Activated T-cell treated with anti-CD3 and anti-CD28 coated beads for 1 hour (primary cell): ENCODE data around the gene EXD1.
"Not testable (repeated sequence)": the region's sequence is repeated elsewhere in the genome, so short reads cannot be mapped to it uniquely, and the experiment has no call there.

Experiments used
- DNase-seq: peaks from one replicate; pipeline ENCODE4 v3.0.0-alpha.2; 2020; ENCODE audit warnings: low read depth

EXD1 gene, protein sequence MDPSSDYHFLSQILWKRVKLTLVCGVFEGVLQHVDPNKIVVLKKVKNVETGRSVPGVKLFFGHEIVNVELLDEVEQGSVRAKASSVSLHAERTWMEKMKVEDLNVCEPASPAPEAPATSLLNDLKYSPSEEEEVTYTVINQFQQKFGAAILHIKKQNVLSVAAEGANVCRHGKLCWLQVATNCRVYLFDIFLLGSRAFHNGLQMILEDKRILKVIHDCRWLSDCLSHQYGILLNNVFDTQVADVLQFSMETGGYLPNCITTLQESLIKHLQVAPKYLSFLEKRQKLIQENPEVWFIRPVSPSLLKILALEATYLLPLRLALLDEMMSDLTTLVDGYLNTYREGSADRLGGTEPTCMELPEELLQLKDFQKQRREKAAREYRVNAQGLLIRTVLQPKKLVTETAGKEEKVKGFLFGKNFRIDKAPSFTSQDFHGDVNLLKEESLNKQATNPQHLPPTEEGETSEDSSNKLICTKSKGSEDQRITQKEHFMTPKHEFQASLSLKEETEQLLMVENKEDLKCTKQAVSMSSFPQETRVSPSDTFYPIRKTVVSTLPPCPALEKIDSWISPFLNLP

DNA sequence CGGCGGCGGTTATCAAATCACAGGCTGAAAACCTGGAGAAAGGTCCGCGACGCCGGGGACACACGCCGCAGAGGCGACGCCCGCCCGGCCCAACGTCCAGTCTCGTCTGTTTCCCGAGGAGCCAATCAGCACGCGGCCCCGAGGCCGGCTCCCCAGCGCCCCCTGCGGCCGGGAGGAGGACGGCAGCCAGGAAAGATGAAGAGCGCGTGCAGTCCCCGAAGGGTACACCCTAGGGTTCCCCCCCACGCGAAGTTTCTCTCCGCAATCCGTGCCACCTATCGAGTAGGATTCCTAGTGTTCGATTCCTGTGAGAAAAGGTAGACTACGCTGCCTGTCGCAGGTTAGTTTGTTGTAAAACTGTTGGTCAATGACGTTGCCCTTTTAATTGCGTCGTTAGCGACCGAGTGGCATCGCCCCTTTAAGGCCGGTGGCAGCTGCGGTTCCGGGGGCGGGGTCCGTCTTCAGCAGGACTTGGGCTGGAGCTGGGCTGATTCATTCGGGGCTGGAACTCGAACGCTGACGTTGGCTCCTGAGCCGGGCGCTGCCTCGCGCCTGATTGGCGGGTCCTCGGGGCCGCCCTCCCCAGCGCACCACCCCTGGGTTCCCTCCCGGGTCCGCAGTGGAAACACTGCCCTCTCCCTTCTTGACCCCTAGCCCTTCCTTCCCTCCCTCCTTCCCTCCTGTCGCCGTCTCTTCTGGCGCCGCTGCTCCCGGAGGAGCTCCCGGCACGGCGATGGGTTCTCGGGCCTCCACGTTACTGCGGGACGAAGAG is at the start of gene EXD1, which contains the start of gene CHP1:
Gene EXD1 (minus strand): TSS at position 108 of the 772 bp plus-strand sequence. CDS start 4,182 bp downstream, outside the sequence.
Gene CHP1 (plus strand): TSS at position 619 of the 772 bp plus-strand sequence. CDS start 115 bp downstream, at position 734.
- peak; percentile 90 for DNase-seq

GRCh38 chr15:41279535-41280283 is 49.2 kb upstream of the EXD1 start:
- no peak for DNase-seq

DNA sequence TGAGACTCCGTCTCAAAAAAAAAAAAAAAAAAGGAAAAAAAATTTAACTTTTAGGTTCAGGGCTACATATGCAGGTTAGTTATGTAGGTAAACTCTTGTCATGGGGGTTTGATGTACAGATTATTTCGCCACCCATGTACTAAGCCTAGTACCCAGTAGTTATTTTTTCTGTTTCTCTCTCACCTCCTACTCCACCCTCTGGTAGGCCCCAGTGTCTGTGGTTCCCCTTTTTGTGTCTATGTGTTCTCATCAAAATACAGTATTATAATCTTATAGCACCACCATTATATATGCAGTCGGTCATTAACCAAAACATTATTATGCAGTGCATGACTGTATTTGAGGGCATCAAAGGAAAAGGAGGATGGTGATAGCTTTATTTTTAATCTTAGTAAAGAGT is 47.8 kb upstream of the EXD1 start:
- DNase-seq = no peak

DNA sequence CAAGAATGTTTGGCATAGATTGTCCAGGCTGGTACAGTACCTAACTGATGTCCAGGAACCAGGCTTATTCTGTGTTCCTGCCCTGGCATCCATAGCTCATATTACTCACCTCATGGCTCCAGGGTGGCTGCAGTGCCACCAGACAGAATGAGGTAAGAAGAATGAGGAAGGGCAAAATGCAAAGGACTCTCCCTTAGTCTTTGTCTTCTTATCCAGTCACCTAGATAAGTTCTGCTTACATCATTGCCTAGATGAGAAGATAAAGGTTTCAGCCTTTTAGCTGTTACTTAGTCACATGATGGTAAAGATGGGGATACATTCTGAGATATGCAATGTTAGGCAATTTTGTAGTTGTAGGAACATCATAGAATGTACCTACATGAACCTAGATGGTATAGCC is 46.3 kb upstream of the EXD1 start:
- DNase-seq = no peak

DNA sequence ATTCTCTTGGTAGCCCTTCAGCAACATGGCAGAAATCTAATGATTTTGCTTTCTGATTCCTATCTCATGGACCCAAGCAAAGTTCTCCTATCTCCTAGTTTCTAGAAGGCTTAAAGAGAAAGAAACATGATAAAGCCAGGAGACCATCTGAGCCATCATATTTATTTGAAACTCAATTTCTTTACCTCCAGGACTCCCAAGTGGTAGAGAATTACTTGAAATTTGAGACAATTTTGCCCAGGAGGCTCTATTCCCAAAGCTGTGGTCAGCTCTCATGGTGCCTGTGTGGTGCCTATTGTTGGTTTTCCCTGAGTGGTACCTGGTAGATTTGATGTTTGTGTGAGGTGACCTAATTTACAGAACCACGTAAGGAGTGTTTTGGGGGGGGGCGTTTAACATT is 39.3 kb upstream of the EXD1 start:
- no peak for DNase-seq

DNA sequence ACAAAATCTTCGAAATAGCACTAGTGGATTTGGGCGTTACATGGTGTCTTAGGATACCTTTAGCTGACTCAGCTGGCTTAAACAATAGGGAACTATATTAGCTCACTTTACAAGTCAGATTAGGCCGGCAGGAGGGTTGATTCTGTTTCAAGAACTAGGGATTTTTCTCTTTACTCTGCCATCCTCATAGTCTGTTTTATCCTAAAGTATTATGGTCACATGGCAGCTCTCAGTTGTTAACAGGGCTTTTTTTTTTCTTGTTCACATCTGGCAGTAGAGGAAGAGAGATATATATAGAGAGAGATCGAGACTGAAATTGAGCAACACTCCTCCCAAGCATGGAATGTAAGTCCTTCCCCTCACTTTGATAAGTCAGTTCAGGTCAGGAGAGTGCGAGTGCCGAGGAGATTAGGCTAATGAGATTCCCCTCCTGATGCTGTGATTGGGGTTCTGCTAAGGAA is 33.4 kb upstream of the EXD1 start:
- no peak for DNase-seq

GRCh38 chr15:41262571-41262970 is 32.0 kb upstream of the EXD1 start:
- no peak for DNase-seq

DNA sequence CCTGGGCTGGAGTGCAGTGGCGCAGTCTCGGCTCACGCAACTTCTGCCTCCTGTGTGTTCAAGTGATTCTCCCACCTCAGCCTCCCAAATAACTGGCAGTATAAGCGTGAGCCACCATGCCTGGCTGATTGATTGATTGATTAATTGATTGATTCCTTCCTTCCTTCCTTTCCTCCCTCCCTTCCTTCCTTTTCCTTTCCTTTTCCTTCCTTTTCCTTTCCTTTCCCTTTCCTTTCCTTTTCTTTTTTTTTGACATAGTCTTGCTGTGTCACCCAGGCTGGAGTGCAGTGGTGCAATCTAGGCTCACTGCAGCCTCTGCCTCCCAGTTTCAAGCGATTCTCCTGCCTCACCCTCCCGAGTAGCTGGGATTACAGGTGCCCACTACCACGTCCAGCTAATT is 30.4 kb upstream of the EXD1 start:
- not testable (repeated sequence) for DNase-seq

GRCh38 chr15:41259546-41260189 is 29.1 kb upstream of the EXD1 start:
- DNase-seq = no peak

DNA sequence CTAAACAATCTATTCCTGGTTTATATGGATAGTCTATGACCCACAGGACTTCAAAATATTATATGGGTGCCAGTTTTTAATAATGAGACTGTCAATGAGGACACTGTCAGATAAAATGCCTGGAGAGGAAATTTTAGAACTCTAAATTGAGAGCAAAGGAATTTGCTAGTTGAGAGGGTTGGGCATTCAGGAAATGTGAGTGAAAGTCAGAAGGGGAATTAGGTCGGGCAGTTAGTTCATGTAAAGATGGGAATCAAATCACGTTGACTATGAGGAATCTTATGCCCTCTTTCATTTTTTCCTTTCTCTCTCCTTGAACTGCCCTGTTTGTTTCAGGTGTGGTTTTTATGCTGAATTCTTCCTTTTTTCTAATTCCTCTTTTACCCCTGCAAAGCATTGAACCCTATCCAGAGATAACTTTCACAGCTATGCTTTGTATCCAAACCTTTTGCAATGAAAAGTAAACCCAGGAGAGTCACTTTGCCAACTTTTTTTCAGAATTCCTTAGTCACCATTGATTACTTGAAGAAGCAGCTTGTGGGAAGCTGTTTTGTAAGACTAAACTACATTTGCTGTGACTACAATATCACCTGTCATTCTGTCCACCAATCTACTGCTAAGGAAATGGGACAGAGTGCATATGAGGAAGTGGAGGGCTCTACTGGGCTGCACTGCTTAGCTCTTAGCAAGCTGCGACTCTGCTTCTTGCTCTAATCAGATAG is 28.4 kb upstream of the EXD1 start:
- no peak for DNase-seq

DNA sequence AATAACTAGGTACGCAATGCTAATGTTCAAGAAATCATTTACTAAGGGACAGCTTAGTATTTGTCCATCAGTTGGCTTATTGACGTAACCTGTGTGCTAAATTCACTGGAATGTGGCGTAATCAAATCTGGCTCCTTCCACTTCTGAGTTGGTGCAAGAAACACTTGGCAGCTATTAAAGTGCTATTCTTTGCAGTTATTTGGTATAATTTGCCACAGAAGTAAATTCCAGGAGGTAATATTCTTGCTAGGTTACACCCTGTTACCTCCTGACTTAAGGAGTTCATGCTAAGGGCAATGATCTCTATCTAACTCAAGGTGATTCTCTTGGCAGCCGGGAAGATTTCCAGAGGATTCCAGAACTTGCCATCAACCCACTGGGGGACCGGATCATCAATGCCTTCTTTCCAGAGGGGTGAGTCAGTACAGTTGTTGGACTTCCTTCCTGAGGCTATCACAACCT is 26.1 kb upstream of the EXD1 start:
- no peak for DNase-seq

DNA sequence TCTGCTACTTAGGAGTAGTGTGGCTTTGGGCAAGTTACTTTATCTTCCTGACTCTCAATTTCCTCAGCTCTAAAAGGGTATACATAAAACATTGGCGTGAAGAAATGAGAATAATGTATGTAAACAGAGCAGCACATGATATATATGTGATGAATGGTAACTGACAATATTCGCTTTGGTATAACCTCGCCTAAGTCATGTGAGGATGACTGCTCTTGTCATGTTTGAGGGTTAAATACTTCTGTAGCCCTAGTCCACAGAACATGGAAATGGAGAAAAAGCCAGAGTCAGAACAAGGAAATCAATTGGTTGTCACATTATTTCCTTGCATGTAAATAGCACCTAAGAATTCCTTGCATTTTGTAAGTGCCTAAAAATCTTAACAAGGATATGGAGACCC is 25.5 kb upstream of the EXD1 start:
- no peak for DNase-seq

- DNase-seq = no peak
Observed at GRCh38 chr15:41254560-41254959, 24.0 kb upstream of the EXD1 start.

GRCh38 chr15:41251411-41251810 is 20.9 kb upstream of the EXD1 start:
- no peak for DNase-seq

DNA sequence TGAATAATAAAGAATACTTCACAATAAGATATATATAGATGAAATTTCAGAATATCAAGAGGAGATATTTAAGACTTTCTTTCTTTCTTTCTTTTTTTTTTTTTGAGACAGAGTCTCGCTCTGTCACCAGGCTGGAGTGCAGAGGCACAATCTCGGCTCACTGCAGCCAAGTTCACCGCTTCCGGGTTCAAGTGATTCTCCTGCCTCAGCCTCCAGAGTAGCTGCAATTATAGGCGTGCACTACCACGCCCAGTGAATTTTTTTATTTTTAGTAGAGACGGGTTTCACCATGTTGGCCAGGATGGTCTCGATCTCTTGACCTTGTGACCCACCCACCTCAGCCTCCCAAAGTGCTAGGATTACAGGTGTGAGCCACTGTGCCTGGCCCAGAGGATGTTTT is 20.2 kb upstream of the EXD1 start:
- not testable (repeated sequence) for DNase-seq

DNA sequence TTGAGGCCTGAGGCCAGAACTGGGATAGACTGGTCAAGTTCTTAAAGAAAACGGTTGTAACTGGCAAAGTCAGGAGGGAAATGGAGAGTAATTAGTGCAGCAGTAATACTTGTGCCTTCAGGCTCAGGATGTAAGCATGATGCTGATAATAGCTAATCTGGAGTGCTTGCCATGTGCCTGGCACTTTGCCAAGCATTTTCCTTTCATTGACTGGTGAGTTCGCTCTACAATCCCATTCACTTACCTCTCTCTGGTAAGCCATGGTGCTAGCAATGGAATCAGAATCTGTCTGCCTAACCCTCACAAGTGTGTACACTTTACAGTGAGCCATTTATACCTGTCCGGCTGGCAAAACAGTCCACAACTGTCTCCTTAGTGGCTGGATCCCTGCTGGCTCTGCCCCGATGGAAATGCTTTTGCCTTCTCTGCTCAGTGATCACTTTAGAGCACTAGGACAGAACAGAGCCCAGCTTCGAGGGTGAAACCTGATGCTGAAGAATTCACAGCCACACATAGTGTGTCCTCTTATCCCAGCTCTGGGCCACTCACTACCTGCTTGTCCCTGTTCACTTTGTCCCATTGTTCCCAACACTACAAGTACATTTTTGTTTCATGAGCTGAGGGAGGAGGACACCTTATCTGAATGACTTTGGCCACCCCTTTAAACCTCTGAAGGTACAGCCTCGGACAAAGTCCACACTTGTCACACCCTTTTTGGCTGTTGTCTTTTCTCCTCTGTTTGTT is 10.8 kb upstream of the EXD1 start:
- no peak for DNase-seq

DNA sequence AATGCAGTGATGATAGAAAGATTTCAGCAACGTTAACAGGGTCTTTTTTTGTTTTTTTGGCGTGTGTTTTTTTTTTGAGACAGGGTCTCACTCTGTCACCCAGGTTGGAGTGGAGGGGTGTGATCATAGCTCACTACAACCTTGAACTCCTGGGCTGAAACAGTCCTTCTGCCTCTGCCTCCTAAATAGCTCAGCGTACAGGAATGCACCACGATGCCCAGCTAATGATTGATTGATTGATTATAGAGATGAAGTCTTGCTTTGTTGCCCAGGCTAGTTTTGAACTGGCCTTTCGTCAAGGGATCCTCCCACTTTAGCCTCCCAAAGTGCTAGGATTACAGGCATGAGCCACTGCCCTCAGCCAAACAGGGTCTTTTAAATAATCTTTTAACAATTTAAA is 7.5 kb upstream of the EXD1 start:
- no peak for DNase-seq

DNA sequence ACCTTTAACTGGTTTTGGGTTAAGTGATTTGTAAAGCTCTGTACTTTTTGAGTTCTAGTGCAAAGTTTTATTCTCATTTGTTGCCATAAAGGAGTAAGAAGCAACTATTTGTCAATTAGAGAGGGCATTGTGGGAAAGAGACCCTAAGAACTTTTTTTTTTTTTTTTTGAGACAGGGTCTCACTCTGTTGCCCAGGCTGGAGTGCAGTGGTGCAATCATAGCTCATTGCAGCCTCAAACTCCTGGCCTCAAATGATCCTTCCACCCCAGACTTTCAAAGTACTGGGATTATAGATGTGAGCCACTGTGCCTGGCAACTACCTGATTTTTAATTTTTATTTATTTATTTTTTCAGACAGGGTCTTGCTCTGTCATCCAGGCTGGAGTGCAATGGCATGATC is 5.4 kb upstream of the EXD1 start:
- DNase-seq = no peak

GRCh38 chr15:41235228-41235627 is 4.7 kb upstream of the EXD1 start:
- not testable (repeated sequence) for DNase-seq

DNA sequence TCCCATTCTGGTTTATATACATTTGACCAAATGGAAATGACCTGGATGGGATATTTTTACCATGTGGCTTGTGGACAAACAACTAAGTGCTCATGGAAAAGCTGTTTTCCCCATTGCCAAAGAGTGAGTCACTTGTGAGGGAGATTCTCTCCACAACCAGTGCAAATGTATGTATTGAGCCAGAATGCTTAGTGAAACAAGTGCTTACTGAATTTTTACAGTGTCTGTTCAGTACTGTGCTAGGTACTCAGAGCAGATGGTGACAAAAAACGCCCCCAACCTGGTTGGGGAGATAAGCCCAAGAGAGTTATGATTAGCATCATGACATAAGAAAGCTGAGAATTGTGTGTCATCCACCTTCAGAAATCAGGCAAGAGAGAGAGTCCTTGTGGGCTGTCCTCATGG is 2.8 kb upstream of the EXD1 start:
- no peak for DNase-seq
